K562 (cell line): ENCODE data around the gene PLEKHM2. TPM values are rescaled to one million over a fixed set of nuclear protein-coding genes. Genes with fewer than 3 reads are reported as not detected.

ENCODE experiments used
- ATAC-seq: fragments of 200-7000 bp; cut with Tn5 transposase; 3 replicates; pipeline ENCODE4 v1.9.1; 2020; ENCODE audit warnings: moderate library complexity
- BruUV-seq: library from RNA; stranded (reverse); fragments of 400-500 nt; replicated peaks from 2 replicates; lab custom pipeline; 2021; lab: Mats Ljungman, UMichigan
- CTCF ChIA-PET: fragments of 300-600 bp; formaldehyde crosslinking; extraction: SDS; loops from one replicate; lab custom pipeline; 2021; ENCODE audit warnings: low intra/inter-chr PET ratio; lab: Yijun Ruan, JAX
- POLR2A ChIA-PET: fragments of 300-600, 350-650 bp; sonication (Branson Sonifier 250); formaldehyde crosslinking; extraction: SDS; loops from one replicate; lab custom pipeline; 2021; ENCODE audit warnings: antibody characterized with exemption, inconsistent platforms; lab: Yijun Ruan, JAX
- DNase-seq, 4 experiments: peaks; one replicate each; pipeline versions ENCODE4 v3.0.0 to v3.0.0-alpha.2; 2011 to 2018; ENCODE audit warnings: low spot score in 3 of 4, mixed read lengths in 3 of 4; ENCODE audit errors: extremely low read depth in 1 of 4
- FAIRE-seq: peaks from 2 replicates; lab custom pipeline; 2011; peaks lifted over from hg19 to GRCh38; lab: Jason Lieb, UNC
- H2AFZ ChIP-seq: 2 replicates; pipeline ENCODE4 v1.6.0; 2011; ENCODE audit warnings: low read depth, low read length, control low read depth, inconsistent platforms
- H3K27ac ChIP-seq: fragments of 200-600 bp; 3 replicates; pipeline ENCODE4 v1.8.0; 2011; ENCODE audit warnings: low read depth, mild to moderate bottlenecking, control low read depth, inconsistent platforms, low read length, moderate library complexity, mixed read lengths; ENCODE audit errors: extremely low read depth
- H3K27me3 ChIP-seq, 2 experiments: fragments of 300-600 bp in 1 of 2; 2 replicates in 1 of 2; 3 replicates in 1 of 2; pipeline versions ENCODE4 v1.6.0 to v1.8.0; 2011; ENCODE audit warnings: inconsistent platforms in 2 of 2, low read length in 2 of 2, mild to moderate bottlenecking in 1 of 2, mixed read lengths in 1 of 2, moderate library complexity in 1 of 2; ENCODE audit not compliant: control insufficient read depth in 2 of 2, insufficient read depth in 2 of 2
- H3K36me3 ChIP-seq: fragments of 300-600 bp; 3 replicates; pipeline ENCODE4 v1.8.0; 2011; ENCODE audit warnings: mild to moderate bottlenecking, low read length, inconsistent platforms; ENCODE audit not compliant: control insufficient read depth, insufficient read depth
- H3K4me1 ChIP-seq, 2 experiments: fragments of 200-600 bp in 1 of 2; replicated peaks in 1 of 2; 2 replicates in 1 of 2; 3 replicates in 1 of 2; pipeline versions ENCODE4 v1.5.1 to v1.8.0; 2011; ENCODE audit warnings: inconsistent platforms in 2 of 2, low read length in 2 of 2, mild to moderate bottlenecking in 1 of 2, mixed read lengths in 1 of 2, moderate library complexity in 1 of 2; ENCODE audit not compliant: control insufficient read depth in 2 of 2, insufficient read depth in 2 of 2
- H3K4me2 ChIP-seq: 2 replicates; pipeline ENCODE4 v1.6.1; 2011; ENCODE audit warnings: low read length, control low read depth, inconsistent platforms, mixed read lengths; ENCODE audit not compliant: insufficient read depth
- H3K4me3 ChIP-seq: fragments of 200-600 bp; sonication (generic), shearing (Covaris generic); 2 replicates; pipeline ENCODE4 v1.5.1; 2016; ENCODE audit warnings: control low read depth, inconsistent platforms
- H3K79me2 ChIP-seq: fragments of 200-600 bp; 3 replicates; pipeline ENCODE4 v1.8.0; 2011; ENCODE audit warnings: low read length, inconsistent platforms; ENCODE audit not compliant: control insufficient read depth, insufficient read depth
- H3K9ac ChIP-seq, 2 experiments: 2 replicates each; pipeline versions ENCODE4 v1.6.0 to v1.6.1; 2011; ENCODE audit warnings: low read depth in 2 of 2, low read length in 2 of 2, control low read depth in 1 of 2, inconsistent platforms in 1 of 2, mild to moderate bottlenecking in 1 of 2, mixed read lengths in 1 of 2; ENCODE audit not compliant: insufficient read depth in 1 of 2
- H3K9me1 ChIP-seq: one replicate; pipeline ENCODE4 v1.6.0; 2011; ENCODE audit warnings: inconsistent platforms, mild to moderate bottlenecking, low read length, moderate library complexity; ENCODE audit not compliant: control insufficient read depth, insufficient read depth
- H3K9me3 ChIP-seq: replicated peaks from 2 replicates; pipeline ENCODE4 v1.5.1; 2011; ENCODE audit warnings: low read depth, low read length, inconsistent platforms; ENCODE audit not compliant: control insufficient read depth, insufficient read depth
- H4K20me1 ChIP-seq: replicated peaks from 2 replicates; pipeline ENCODE4 v1.6.1; 2011; ENCODE audit warnings: low read length, inconsistent platforms, mixed read lengths; ENCODE audit not compliant: control insufficient read depth, insufficient read depth
- ARID1B ChIP-seq: fragments of 450-650 bp; IDR thresholded peaks from 2 replicates; pipeline ENCODE4 v1.6.1; 2016; ENCODE audit warnings: antibody characterized with exemption, mild to moderate bottlenecking, inconsistent platforms
- ARID4B ChIP-seq: sonication (generic); formaldehyde crosslinking; IDR thresholded peaks from 2 replicates; pipeline ENCODE4 v1.8.0; 2022; ENCODE audit warnings: mild to moderate bottlenecking, missing genetic modification reagents
- CHAMP1 ChIP-seq: fragments of 450-650 bp; IDR thresholded peaks from 2 replicates; pipeline ENCODE4 v1.6.1; 2016; ENCODE audit warnings: mild to moderate bottlenecking
- MTA3 ChIP-seq: fragments of 450-650 bp; formaldehyde crosslinking; IDR thresholded peaks from 2 replicates; pipeline ENCODE4 v1.6.1; 2017; ENCODE audit warnings: mild to moderate bottlenecking, borderline replicate concordance
- MYNN ChIP-seq, 2 experiments: sonication (generic); formaldehyde crosslinking in 1 of 2; IDR thresholded peaks; 2 replicates each; pipeline versions ENCODE4 v1.5.0 to v1.6.1; 2016 to 2020; ENCODE audit warnings: antibody characterized with exemption in 1 of 2, missing genetic modification reagents in 1 of 2
- TAF15 ChIP-seq: fragments of 200-400 bp; formaldehyde crosslinking; IDR thresholded peaks from 2 replicates; pipeline ENCODE4 v1.6.1; 2017; ENCODE audit warnings: mild to moderate bottlenecking, low read depth, low read length, moderate library complexity
- ZBTB33 ChIP-seq: sonication (generic); formaldehyde crosslinking; IDR thresholded peaks from 2 replicates; pipeline ENCODE4 v1.8.1; 2023; ENCODE audit warnings: mild to moderate bottlenecking, missing genetic modification reagents
- WGBS: fragments of 100-300 bp; shearing (Covaris generic); methylation state at CpG from one replicate; pipeline ENCODE4 v1.1.6; 2016; ENCODE audit warnings: low coverage, mixed read lengths; ENCODE audit not compliant: insufficient coverage; ENCODE audit errors: missing lambda C conversion rate; 5-methylcytosine and 5-hydroxymethylcytosine counted together
- in situ Hi-C: fragments of 300-500 bp; cut with MboI; formaldehyde crosslinking; loops from 4 replicates; pipeline ENCODE4 v1.15.0; 2018; ENCODE audit warnings: inconsistent platforms, mixed read lengths
- intact Hi-C: fragments of 100-400 bp; cut with micrococcal nuclease; formaldehyde crosslinking; loops from 2 replicates; pipeline ENCODE4 v1.14.2; 2022
- polyA plus RNA-seq, 8 experiments: library from polyadenylated mRNA; depleted of rRNA in 4 of 8; stranded (reverse) in 5 of 8; unstranded in 3 of 8; fragments of >200 nt; fragmentation: Nextera tagmentation in 2 of 8; fragmentation: Illumina TruSeq in 1 of 8; extraction: Ambion mirVana in 2 of 8; extraction: Trizol in 1 of 8; gene quantifications; 2 replicates each; pipeline versions ENCODE4 v1.2.1 to v1.2.3, GENCODE V29; 2011 to 2014; ENCODE audit warnings: inconsistent platforms in 1 of 8, missing spikeins in 1 of 8
- total RNA-seq, 7 experiments: library from RNA; depleted of rRNA in 6 of 7; stranded (reverse); fragments of >200 nt in 6 of 7; fragmentation: Illumina TruSeq in 2 of 7; extraction: Trizol in 2 of 7; gene quantifications; 2 replicates each; pipeline versions ENCODE4 v1.2.1 to v1.2.3, GENCODE V29; 2011 to 2021; ENCODE audit warnings: low replicate concordance in 1 of 7
- TF ChIP-seq, protein P1 (sequence below), 2 experiments: fragments of 450-650 bp; IDR thresholded peaks; 2 replicates each; pipeline ENCODE4 v1.6.1; 2016
- TF ChIP-seq, protein P2 (sequence below): fragments of 250-450 bp; sonication (Bioruptor Pico); IDR thresholded peaks from 2 replicates; pipeline ENCODE4 v1.8.0; 2022; ENCODE audit warnings: inconsistent platforms

The PLEKHM2 gene
- total and polyA plus RNA-seq, 9 of the 15 experiments (the other 6 are each of a cell fraction or from before 2014, with no cell fraction given) = 0.27 to 63.7 (median 33.2) TPM

- DNase-seq (no peak), FAIRE-seq (no peak), ATAC-seq (no peak)
- no peaks in the 10 kb centered on the region for H3K9me3 ChIP-seq
- no peaks in the 10 kb centered on the region for H3K9me1 ChIP-seq
- 67% methylated on average over 10 of the region's 16 CpGs for WGBS
- POLR2A ChIA-PET = interaction anchor here (0.6 to 2.2 kb wide), 4 partner anchors 10 to 439 kb away, joined by 3 to 8 read pairs (median 4); no protein-coding TSS in a partner anchor
- H3K79me2 ChIP-seq = no peaks in the 10 kb centered on the region
- H3K4me3 ChIP-seq = no peak overlapping the region
- in situ Hi-C loops (no loop called here), intact Hi-C loops (no loop called here)
- no TSS peak for BruUV-seq
- no peaks in the 10 kb centered on the region for H3K27me3 ChIP-seq
- no peaks in the 10 kb centered on the region; the same call in none of the 2 replicates for H4K20me1 ChIP-seq
- peaks cover 6% of the 10 kb centered on the region; the same call in 1 of the 3 replicates for H3K36me3 ChIP-seq
- H3K4me2 ChIP-seq = no peak overlapping the region
- peaks cover 3 to 69% of the 10 kb centered on the region in 2 experiments; a peak in 4 of 5 replicates for H3K4me1 ChIP-seq
- no peak overlapping the region; a peak in 1 of 4 replicates for H3K9ac ChIP-seq
- no peak overlapping the region for H3K27ac ChIP-seq
- CTCF ChIA-PET = no interaction called here
- no peak overlapping the region for H2AFZ ChIP-seq
- TF ChIP-seq, protein P1, sequence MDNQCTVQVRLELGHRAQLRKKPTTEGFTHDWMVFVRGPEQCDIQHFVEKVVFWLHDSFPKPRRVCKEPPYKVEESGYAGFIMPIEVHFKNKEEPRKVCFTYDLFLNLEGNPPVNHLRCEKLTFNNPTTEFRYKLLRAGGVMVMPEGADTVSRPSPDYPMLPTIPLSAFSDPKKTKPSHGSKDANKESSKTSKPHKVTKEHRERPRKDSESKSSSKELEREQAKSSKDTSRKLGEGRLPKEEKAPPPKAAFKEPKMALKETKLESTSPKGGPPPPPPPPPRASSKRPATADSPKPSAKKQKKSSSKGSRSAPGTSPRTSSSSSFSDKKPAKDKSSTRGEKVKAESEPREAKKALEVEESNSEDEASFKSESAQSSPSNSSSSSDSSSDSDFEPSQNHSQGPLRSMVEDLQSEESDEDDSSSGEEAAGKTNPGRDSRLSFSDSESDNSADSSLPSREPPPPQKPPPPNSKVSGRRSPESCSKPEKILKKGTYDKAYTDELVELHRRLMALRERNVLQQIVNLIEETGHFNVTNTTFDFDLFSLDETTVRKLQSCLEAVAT (IDR thresholded peaks at IDR 0.05) = no peak
- no peak for TF ChIP-seq TAF15
- no peak for TF ChIP-seq ZBTB33 (CRISPR knock-in tag)
- TF ChIP-seq MYNN (IDR thresholded peaks at IDR 0.05) = no peak
- TF ChIP-seq MYNN (CRISPR knock-in tag; IDR thresholded peaks at IDR 0.05) = no peak
- TF ChIP-seq, protein P2, sequence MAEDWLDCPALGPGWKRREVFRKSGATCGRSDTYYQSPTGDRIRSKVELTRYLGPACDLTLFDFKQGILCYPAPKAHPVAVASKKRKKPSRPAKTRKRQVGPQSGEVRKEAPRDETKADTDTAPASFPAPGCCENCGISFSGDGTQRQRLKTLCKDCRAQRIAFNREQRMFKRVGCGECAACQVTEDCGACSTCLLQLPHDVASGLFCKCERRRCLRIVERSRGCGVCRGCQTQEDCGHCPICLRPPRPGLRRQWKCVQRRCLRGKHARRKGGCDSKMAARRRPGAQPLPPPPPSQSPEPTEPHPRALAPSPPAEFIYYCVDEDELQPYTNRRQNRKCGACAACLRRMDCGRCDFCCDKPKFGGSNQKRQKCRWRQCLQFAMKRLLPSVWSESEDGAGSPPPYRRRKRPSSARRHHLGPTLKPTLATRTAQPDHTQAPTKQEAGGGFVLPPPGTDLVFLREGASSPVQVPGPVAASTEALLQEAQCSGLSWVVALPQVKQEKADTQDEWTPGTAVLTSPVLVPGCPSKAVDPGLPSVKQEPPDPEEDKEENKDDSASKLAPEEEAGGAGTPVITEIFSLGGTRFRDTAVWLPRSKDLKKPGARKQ (CRISPR knock-in tag) = no peak
- no peak for TF ChIP-seq MTA3
- TF ChIP-seq ARID4B (CRISPR knock-in tag) = no peak
- TF ChIP-seq ARID1B = no peak
- no peak for TF ChIP-seq CHAMP1
Observed at GRCh38 chr1:15739259-15739658, 55.1 kb downstream of the PLEKHM2 start.
